SU-DHL-6 (cell line): ENCODE results near the gene PPP3CA.

Experiments
- H2AFZ ChIP-seq: fragments of 200-600 bp; sonication (generic); 2 replicates; pipeline ENCODE4 v1.6.1; 2014; ENCODE audit warnings: low read depth, mild to moderate bottlenecking, moderate library complexity, mixed read lengths, antibody characterized with exemption, low read length; ENCODE audit not compliant: severe bottlenecking
- H3F3A ChIP-seq: fragments of 200-600 bp; shearing (Covaris generic); 2 replicates; pipeline ENCODE4 v1.6.0; 2016; ENCODE audit warnings: antibody characterized with exemption, mild to moderate bottlenecking; ENCODE audit not compliant: insufficient read depth
- H3K27ac ChIP-seq: fragments of 200-600 bp; sonication (generic); 2 replicates; pipeline ENCODE4 v1.5.1; 2016; ENCODE audit warnings: low read depth, mild to moderate bottlenecking, low read length, moderate library complexity, mixed read lengths
- H3K27me3 ChIP-seq: fragments of 200-600 bp; sonication (generic), shearing (Covaris generic); 2 replicates; pipeline ENCODE4 v1.6.0; 2014; ENCODE audit warnings: mild to moderate bottlenecking, low read length
- H3K36me3 ChIP-seq: fragments of 200-600 bp; sonication (generic); 2 replicates; pipeline ENCODE4 v1.6.1; 2014; ENCODE audit warnings: mild to moderate bottlenecking, low read length, mixed read lengths
- H3K4me2 ChIP-seq: fragments of 300-600, 200-600 bp; shearing (Covaris generic), sonication (generic); 2 replicates; pipeline ENCODE4 v1.6.0; 2014; ENCODE audit warnings: low read length, low read depth, mild to moderate bottlenecking; ENCODE audit not compliant: poor library complexity, severe bottlenecking
- H3K4me3 ChIP-seq: fragments of 200-600 bp; sonication (generic); 2 replicates; pipeline ENCODE4 v1.5.1; 2014; ENCODE audit warnings: antibody characterized with exemption, low read length, mild to moderate bottlenecking, mixed read lengths; ENCODE audit not compliant: insufficient read depth, poor library complexity, severe bottlenecking
- H3K79me2 ChIP-seq: fragments of 200-600 bp; sonication (generic); 2 replicates; pipeline ENCODE4 v1.6.1; 2014; ENCODE audit warnings: mild to moderate bottlenecking, low read length, moderate library complexity; ENCODE audit not compliant: insufficient read depth
- H3K9ac ChIP-seq: fragments of 200-600 bp; sonication (generic); 2 replicates; pipeline ENCODE4 v1.7.0; 2014; ENCODE audit warnings: mild to moderate bottlenecking, low read length
- H3K9me2 ChIP-seq: fragments of 200-600 bp; sonication (generic); replicated peaks from 2 replicates; pipeline ENCODE4 v1.6.1; 2014; ENCODE audit warnings: low read length; ENCODE audit not compliant: insufficient read depth
- H3K9me3 ChIP-seq: fragments of 200-600 bp; sonication (generic); 2 replicates; pipeline ENCODE4 v1.6.1; 2014; ENCODE audit warnings: low read length, mixed read lengths; ENCODE audit not compliant: insufficient read depth
- H4K20me1 ChIP-seq: fragments of 200-600 bp; sonication (generic); 2 replicates; pipeline ENCODE4 v1.6.1; 2014; ENCODE audit warnings: low read depth, mild to moderate bottlenecking, antibody characterized with exemption, low read length, moderate library complexity, mixed read lengths
- CTCF ChIP-seq: fragments of 200-600 bp; sonication (generic); IDR thresholded peaks from one replicate; pipeline ENCODE4 v1.5.1; 2017; ENCODE audit warnings: antibody characterized with exemption, mild to moderate bottlenecking, low read length, moderate library complexity; ENCODE audit not compliant: insufficient read depth, poor library complexity, severe bottlenecking
- EZH2phosphoT487 ChIP-seq: fragments of 200-600 bp; sonication (generic), shearing (Covaris generic); conservative IDR thresholded peaks from 2 replicates; pipeline ENCODE4 v1.6.1; 2018; ENCODE audit warnings: mild to moderate bottlenecking, antibody characterized with exemption, low read length, moderate library complexity, mixed read lengths

PPP3CA gene

GRCh38 chr4:100982345-100982744 is 365.0 kb downstream of the PPP3CA start:
- no peaks in the 10 kb centered on the region for H4K20me1 ChIP-seq
- H3K9ac ChIP-seq = no peak overlapping the region
- no peaks in the 10 kb centered on the region for H3K9me2 ChIP-seq
- H3K27me3 ChIP-seq = no peaks in the 10 kb centered on the region
- no peak overlapping the region for H3K27ac ChIP-seq
- no peak overlapping the region for H3K4me3 ChIP-seq
- no peak overlapping the region for H2AFZ ChIP-seq
- TF ChIP-seq CTCF (no peak), EZH2phosphoT487 (no peak)
- no peaks in the 10 kb centered on the region for H3F3A ChIP-seq
- H3K36me3 ChIP-seq = no peaks in the 10 kb centered on the region
- no peaks in the 10 kb centered on the region for H3K79me2 ChIP-seq
- no peak overlapping the region for H3K4me2 ChIP-seq
- no peaks in the 10 kb centered on the region for H3K9me3 ChIP-seq

DNA sequence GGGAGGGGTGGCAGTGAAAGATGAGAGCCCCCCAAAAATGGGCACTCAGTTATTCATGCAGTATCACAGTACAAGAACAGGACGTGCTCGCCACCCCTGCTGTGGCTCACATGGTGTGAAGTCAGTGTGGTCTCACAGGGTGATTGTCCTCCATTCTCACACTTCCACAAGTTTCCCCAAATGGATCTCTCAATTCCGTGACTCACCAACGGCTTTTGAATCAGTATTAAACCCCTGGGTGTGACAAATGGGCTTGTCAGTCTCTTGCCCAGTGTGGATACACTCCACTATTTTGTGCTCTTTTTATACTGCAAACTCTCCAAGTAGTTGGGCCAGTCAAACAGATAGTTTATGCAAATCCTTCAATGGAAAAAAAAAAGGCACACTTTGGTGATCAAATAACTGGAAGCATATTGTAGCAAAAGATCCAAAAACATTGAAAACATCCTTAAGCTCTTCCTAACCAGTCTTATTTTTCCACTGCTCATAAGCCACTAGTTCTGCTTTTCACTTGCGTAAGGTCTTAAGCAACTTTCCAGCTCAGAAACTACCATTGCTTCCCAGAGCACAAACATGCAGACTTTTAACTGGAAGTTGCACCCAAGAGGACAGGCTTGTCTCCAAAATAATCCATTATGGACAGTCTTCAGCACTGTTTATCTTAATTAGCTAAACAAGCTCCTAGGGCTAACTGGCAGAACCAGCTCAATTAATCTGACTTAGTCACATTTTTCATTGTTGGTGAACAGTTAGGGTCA is 365.7 kb downstream of the PPP3CA start:
- Histone ChIP-seq H3K9me3 (no peaks in the 10 kb centered on the region), H2AFZ (no peak overlapping the region), H3K27me3 (no peaks in the 10 kb centered on the region), H4K20me1 (no peaks in the 10 kb centered on the region), H3K36me3 (no peaks in the 10 kb centered on the region), H3F3A (no peaks in the 10 kb centered on the region), H3K4me2 (no peak overlapping the region), H3K79me2 (no peaks in the 10 kb centered on the region), H3K4me3 (no peak overlapping the region), H3K9ac (no peak overlapping the region), H3K9me2 (no peaks in the 10 kb centered on the region), H3K27ac (no peak overlapping the region)
- no peak for TF ChIP-seq EZH2phosphoT487
- TF ChIP-seq CTCF = no peak

DNA sequence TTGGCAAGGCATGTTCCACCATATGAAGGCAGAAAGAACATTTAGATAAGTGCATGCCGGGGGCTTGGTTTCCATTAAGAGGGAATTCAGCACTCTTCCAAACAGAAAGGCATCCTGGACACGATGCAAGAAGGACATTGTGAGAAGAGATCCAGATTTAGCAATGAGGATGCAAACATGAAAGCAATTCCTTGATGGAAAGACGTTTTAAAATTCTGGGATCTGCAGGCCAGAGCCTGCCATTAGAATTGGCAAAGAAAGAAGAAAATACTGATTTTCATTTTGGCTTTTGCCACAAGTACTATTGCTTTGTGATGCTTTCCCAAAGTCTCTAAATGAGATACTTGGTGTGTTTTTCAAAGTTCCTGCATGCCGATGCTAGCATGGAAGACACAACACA is 367.6 kb downstream of the PPP3CA start:
- no peaks in the 10 kb centered on the region for H3K79me2 ChIP-seq
- H4K20me1 ChIP-seq = no peaks in the 10 kb centered on the region
- no peaks in the 10 kb centered on the region for H3K36me3 ChIP-seq
- no peak overlapping the region for H3K9ac ChIP-seq
- H3K9me2 ChIP-seq = no peaks in the 10 kb centered on the region
- H3K9me3 ChIP-seq = no peaks in the 10 kb centered on the region
- H3K27me3 ChIP-seq = no peaks in the 10 kb centered on the region
- H3K4me2 ChIP-seq = no peak overlapping the region
- H3K4me3 ChIP-seq = no peak overlapping the region
- no peak overlapping the region for H2AFZ ChIP-seq
- no peak overlapping the region for H3K27ac ChIP-seq
- no peaks in the 10 kb centered on the region for H3F3A ChIP-seq
- TF ChIP-seq EZH2phosphoT487 = no peak
- no peak for TF ChIP-seq CTCF
